ENCODE data around the gene GRM4. TPM values are rescaled to one million over a fixed set of nuclear protein-coding genes. Genes with fewer than 3 reads are reported as not detected.

The GRM4 gene
- total RNA-seq, 1 experiment from 2014 or later = 5.6 TPM

- Histone ChIP-seq H3K56ac (ENCODE audit: insufficient read length, low read depth, low read length) (no peak overlapping the region), H3T11ph (ENCODE audit: low read length) (no peak overlapping the region), H4K5ac (ENCODE audit: insufficient read length, low read depth, low read length) (no peak overlapping the region), H2BK5ac (ENCODE audit: insufficient read length, low read length) (no peak overlapping the region), H2BK15ac (ENCODE audit: low read depth, low read length) (no peak overlapping the region), H3K4ac (ENCODE audit: low read depth, low read length) (no peak overlapping the region), H4K91ac (ENCODE audit: insufficient read length, low read depth, low read length) (no peak overlapping the region), H4K20me1 (ENCODE audit: control insufficient read depth, insufficient read depth, insufficient read length) (peaks cover 2% of the 10 kb centered on the region), H3K9me3 (ENCODE audit: control insufficient read depth, low read depth, low read length) (no peaks in the 10 kb centered on the region), H3K14ac (ENCODE audit: insufficient read depth, low read length) (no peak overlapping the region), H2AFZ (ENCODE audit: low read length) (no peak overlapping the region), H2BK120ac (ENCODE audit: low read depth, low read length, poor library complexity, severe bottlenecking) (no peak overlapping the region), H3K9ac (ENCODE audit: extremely low read depth, insufficient read length, low read length) (no peak overlapping the region), H3K79me2 (ENCODE audit: insufficient read depth, low read length) (no peaks in the 10 kb centered on the region), H3K79me1 (ENCODE audit: insufficient read depth, low read depth, low read length, poor library complexity, severe bottlenecking) (no peaks in the 10 kb centered on the region), H3K27ac (ENCODE audit: insufficient read length, low read depth, low read length) (no peak overlapping the region), H3K18ac (ENCODE audit: insufficient read length, low read depth, low read length) (no peak overlapping the region), H4K8ac (replicated peaks; ENCODE audit: insufficient read length, low read depth, low read length) (no peak overlapping the region), H3K4me2 (ENCODE audit: insufficient read depth, insufficient read length, low read length) (no peak overlapping the region), H3K23ac (ENCODE audit: insufficient read length, low read depth, low read length) (no peak overlapping the region), H2BK20ac (ENCODE audit: low read depth, low read length, poor library complexity, severe bottlenecking) (no peak overlapping the region), H2AK5ac (ENCODE audit: insufficient read length, low read length) (no peak overlapping the region), H3K23me2 (ENCODE audit: insufficient read length, low read depth, low read length, poor library complexity, severe bottlenecking) (no peaks in the 10 kb centered on the region), H2BK12ac (ENCODE audit: insufficient read length, low read depth, low read length) (no peak overlapping the region), H3K27me3 (ENCODE audit: insufficient read depth, low read length) (no peaks in the 10 kb centered on the region), H3K4me1 (ENCODE audit: insufficient read depth, low read length) (no peaks in the 10 kb centered on the region; the same call in 1 of the 2 replicates)
- DNase-seq = no peak
- H3K4me3 Mint-ChIP-seq = no peak overlapping the region
- H3K9me3 Mint-ChIP-seq = no peaks in the 10 kb centered on the region
- H3K27ac Mint-ChIP-seq = no peak overlapping the region
- WGBS (ENCODE audit: extremely low coverage, insufficient read length, low lambda C conversion rate) = no CpG with 5 or more reads among the region's 8 CpGs
- no peaks in the 10 kb centered on the region for H3K27me3 Mint-ChIP-seq (ENCODE audit: low read depth)
- H3K36me3 Mint-ChIP-seq (ENCODE audit: insufficient read depth in 1 of 3, low read depth in 3 of 3) = no peaks in the 10 kb centered on the region
- TF ChIP-seq CTCF (conservative IDR thresholded peaks at IDR 0.05) = no peak
- H3K4me1 Mint-ChIP-seq = peaks cover 5 to 22% of the 10 kb centered on the region in 2 experiments
These were observed 41.7 kb downstream of the GRM4 start for GRCh38 chr6:34104186-34104585.

All from H9 (cell line).